ENCODE results near the gene SMURF1. TPM values are rescaled to one million over a fixed set of nuclear protein-coding genes. Genes with fewer than 3 reads are reported as not detected.
A peak's percentile ranks its signal among the peaks of the same experiment; 100 is the strongest.

Gene SMURF1
- total RNA-seq, 3 donors from 2014 or later, result 15.1 to 18.1 (median 17.1) TPM

DNA sequence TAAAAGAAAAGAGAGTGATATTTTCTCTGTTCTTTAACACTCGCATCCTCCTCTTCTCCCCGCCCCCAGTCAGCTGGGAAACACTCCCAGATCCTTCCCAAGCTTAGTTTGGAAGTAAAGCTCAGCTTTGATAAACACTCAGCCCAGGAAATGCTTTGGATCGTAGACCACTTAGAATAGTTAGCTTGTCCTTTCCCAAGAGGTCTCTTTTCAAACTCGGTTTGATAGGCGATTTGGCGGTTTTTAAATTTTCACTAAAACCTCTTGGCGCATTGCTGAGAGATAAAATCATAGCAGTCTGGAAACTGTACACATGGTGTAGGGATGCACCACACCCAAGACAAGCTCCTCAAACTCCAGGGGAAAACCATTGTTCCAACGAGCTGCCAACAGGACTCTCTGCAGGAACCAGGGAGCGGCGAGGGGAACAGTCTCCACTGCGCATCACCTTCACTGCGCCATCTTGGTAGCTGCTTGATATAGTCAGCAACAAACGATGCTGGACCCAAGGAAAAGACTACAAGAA, 22.3 kb downstream of the SMURF1 start:
- Mint-ChIP-seq H3K36me3 (ENCODE audit: insufficient read depth) (peaks cover 23% of the 10 kb centered on the region), H3K4me3 (no peak overlapping the region), H3K4me1 (ENCODE audit: low read depth) (peaks cover 45% of the 10 kb centered on the region), H3K9me3 (peaks cover 3% of the 10 kb centered on the region), H3K27me3 (ENCODE audit: low read depth) (no peaks in the 10 kb centered on the region)
- DNase-seq (no peak), ATAC-seq (no peak)

DNA sequence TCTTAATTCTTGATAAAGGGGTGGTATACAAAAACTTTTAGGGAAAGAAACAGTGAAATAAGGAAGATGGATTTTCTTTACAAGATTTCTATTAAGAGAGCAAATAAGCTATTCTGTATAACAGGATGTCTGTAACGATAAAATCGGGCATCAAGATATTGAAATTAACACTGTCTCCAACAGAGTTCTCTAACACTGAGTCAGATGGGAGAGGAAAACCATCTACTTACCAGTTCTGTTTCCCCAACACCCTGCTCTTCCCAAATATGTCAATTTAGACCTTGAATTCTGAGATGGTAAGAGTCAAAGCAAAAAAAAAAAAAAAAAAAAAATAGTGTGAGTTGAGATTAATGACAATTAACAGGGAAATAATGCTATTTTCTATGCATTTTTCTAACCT, 23.0 kb downstream of the SMURF1 start:
- H3K36me3 Mint-ChIP-seq (ENCODE audit: insufficient read depth), result peaks cover 23% of the 10 kb centered on the region
- H3K27me3 Mint-ChIP-seq (ENCODE audit: low read depth), result no peaks in the 10 kb centered on the region
- ATAC-seq, result no peak
- no peak overlapping the region for H3K4me3 Mint-ChIP-seq
- DNase-seq, result no peak
- peaks cover 50% of the 10 kb centered on the region for H3K4me1 Mint-ChIP-seq (ENCODE audit: low read depth)
- peaks cover 6% of the 10 kb centered on the region for H3K9me3 Mint-ChIP-seq

DNA sequence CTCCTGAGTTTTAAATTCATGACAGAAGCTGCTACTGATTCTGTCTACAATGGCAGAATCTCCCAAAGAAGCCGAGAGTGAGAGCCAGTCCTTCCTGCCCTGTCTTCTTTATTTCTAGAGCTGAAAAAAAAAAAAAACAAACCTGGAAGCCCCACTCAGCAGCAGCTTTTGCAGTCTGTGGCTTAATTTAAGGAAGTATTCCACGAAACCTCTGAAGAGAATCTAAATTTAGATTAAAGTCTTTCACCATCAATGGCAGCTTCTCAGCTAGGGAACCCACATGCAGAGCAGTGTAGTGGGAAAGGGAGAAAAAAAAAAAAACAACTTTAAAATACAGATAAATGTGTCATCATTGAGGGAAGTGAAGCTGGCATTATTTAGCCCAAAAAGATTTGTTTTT, 23.4 kb downstream of the SMURF1 start:
- H3K27me3 Mint-ChIP-seq (ENCODE audit: low read depth), result no peaks in the 10 kb centered on the region
- H3K4me1 Mint-ChIP-seq (ENCODE audit: low read depth), result peaks cover 50% of the 10 kb centered on the region
- DNase-seq (no peak), ATAC-seq (no peak)
- H3K4me3 Mint-ChIP-seq, result no peak overlapping the region
- peaks cover 25% of the 10 kb centered on the region for H3K36me3 Mint-ChIP-seq (ENCODE audit: insufficient read depth)
- peaks cover 6% of the 10 kb centered on the region for H3K9me3 Mint-ChIP-seq

DNA sequence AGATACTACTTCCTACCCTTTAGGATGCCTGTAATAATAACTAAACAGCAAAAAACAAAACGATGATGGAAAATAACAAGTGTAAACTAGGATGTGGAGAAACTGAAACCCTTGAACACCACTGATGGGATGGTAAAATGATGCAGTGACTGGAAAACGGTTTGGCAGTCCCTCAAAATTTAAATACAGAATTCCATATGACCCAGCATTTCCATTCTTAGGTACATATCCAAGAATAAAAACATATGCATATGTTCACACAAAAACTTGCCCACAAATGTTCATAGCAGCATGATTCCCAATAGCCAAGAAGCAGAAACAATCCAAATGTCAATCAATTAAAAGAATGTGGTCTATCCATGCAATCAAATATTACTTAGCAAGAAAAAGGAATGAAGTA, 25.8 kb downstream of the SMURF1 start:
- ATAC-seq, result no peak
- Mint-ChIP-seq H3K27me3 (ENCODE audit: low read depth) (no peaks in the 10 kb centered on the region), H3K4me3 (no peak overlapping the region), H3K36me3 (ENCODE audit: insufficient read depth) (peaks cover 33% of the 10 kb centered on the region), H3K4me1 (ENCODE audit: low read depth) (peaks cover 45% of the 10 kb centered on the region), H3K9me3 (peaks cover 9% of the 10 kb centered on the region)
- DNase-seq, result no peak

DNA sequence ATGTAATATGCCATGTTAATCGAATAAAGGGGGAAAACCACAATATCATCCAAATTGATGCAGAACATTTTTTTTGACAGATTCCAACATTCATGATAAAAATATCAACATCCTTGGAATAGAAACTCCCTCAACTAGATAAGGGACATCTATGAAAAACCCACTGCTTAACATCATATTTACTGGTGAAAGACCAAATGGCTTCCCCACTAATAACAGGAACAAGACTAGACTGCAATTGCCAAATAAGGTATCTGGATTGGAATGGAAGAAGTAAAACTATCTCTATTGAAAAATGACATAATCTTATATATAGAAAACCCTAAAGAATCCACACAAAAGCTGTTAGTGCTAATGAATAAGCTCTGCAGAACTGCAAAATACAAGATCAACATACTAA, 27.8 kb downstream of the SMURF1 start:
- H3K4me3 Mint-ChIP-seq, result no peak overlapping the region
- peaks cover 33% of the 10 kb centered on the region for H3K36me3 Mint-ChIP-seq (ENCODE audit: insufficient read depth)
- H3K27me3 Mint-ChIP-seq (ENCODE audit: low read depth), result no peaks in the 10 kb centered on the region
- H3K9me3 Mint-ChIP-seq, result peaks cover 9% of the 10 kb centered on the region
- H3K4me1 Mint-ChIP-seq (ENCODE audit: low read depth), result peaks cover 55% of the 10 kb centered on the region
- DNase-seq (no peak), ATAC-seq (no peak)

DNA sequence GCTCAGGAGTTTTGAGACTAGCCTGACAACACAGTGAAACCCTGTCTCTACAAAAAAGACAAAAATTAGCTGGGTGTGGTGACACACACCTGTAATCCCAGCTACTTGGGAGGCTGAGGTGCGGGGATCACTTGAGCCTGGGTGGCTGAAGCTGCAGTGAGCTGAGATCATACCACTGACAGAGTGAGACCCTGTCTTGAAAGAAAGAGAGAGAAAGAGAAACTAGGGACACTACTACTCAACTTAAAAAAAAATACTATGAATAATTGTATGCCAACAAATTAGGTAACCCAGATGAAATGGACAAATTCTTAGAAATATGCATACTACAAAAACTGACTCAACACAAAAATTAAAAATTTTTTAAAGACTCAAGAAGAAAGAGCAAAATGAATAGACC, 28.5 kb downstream of the SMURF1 start:
- Mint-ChIP-seq H3K4me1 (ENCODE audit: low read depth) (peaks cover 53% of the 10 kb centered on the region), H3K9me3 (peaks cover 9% of the 10 kb centered on the region), H3K27me3 (ENCODE audit: low read depth) (no peaks in the 10 kb centered on the region), H3K4me3 (no peak overlapping the region), H3K36me3 (ENCODE audit: insufficient read depth) (peaks cover 29% of the 10 kb centered on the region)
- ATAC-seq, result peak; percentile 21 to 23
- no peak for DNase-seq

DNA sequence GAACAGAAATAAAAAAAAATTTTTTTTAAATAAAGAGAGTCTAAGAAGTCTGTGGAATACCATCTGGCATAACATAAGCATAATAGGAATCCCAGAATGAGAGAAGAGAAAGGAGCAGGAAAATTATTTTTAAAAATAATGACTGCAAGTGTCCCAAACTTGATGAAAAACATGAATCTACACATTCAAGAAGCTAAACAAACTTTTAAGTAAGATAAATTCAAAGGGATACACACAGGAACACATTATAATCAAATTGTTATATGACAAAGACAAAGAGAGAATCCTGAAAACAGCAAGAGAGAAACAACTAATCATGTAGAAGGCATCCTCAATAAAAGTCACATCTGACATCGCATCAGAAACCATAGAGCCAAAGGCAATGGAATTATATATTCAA, 30.9 kb downstream of the SMURF1 start:
- ATAC-seq (no peak), DNase-seq (no peak)
- Mint-ChIP-seq H3K9me3 (peaks cover 9% of the 10 kb centered on the region), H3K27me3 (ENCODE audit: low read depth) (no peaks in the 10 kb centered on the region), H3K4me3 (no peak overlapping the region), H3K36me3 (ENCODE audit: insufficient read depth) (peaks cover 17% of the 10 kb centered on the region), H3K4me1 (ENCODE audit: low read depth) (peaks cover 61% of the 10 kb centered on the region)

DNA sequence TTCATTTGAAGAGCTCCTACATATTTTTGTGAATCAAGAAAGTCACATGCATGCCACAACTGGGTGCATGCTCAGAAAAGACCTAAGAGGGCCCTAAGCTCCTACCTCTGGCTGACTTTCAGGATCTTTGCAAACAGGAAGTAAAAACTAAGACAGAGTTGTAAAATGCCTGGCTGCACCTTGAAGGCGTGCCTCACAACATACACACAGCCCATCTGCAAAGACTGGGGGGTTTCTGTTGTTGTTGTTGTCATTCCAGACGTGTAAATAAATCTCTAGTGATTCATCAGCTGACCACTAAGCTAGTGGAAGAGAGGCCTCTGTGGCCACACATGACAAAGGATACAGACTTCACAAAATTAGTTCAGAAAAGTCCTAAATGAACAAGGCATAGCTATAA, 31.8 kb downstream of the SMURF1 start:
- Mint-ChIP-seq H3K4me3 (no peak overlapping the region), H3K36me3 (ENCODE audit: insufficient read depth) (peaks cover 16% of the 10 kb centered on the region), H3K4me1 (ENCODE audit: low read depth) (peaks cover 66% of the 10 kb centered on the region), H3K9me3 (peaks cover 9% of the 10 kb centered on the region), H3K27me3 (ENCODE audit: low read depth) (no peaks in the 10 kb centered on the region)
- ATAC-seq, result no peak
- no peak for DNase-seq

DNA sequence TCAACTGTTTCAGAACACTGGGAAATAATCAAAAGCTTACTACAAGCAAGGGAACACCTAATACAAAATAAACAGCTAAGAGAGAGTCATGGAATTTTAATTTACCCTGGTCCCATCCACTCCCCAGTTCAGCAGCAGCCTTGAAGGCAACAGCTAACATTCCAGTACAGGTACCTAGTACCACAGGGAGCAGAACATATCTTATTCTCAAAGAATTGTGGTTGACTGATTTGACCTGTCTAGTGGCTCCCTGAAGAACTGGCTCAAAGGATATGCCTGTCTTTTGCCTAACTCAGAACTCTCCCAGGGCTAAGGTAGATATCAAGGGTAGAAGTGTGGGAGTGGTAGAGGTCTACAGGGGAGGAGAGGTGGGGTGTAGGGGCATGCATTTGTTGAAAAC, 32.3 kb downstream of the SMURF1 start:
- Mint-ChIP-seq H3K9me3 (peaks cover 7% of the 10 kb centered on the region), H3K4me1 (ENCODE audit: low read depth) (peaks cover 69% of the 10 kb centered on the region), H3K4me3 (no peak overlapping the region), H3K27me3 (ENCODE audit: low read depth) (no peaks in the 10 kb centered on the region), H3K36me3 (ENCODE audit: insufficient read depth) (peaks cover 16% of the 10 kb centered on the region)
- ATAC-seq (no peak), DNase-seq (no peak)

DNA sequence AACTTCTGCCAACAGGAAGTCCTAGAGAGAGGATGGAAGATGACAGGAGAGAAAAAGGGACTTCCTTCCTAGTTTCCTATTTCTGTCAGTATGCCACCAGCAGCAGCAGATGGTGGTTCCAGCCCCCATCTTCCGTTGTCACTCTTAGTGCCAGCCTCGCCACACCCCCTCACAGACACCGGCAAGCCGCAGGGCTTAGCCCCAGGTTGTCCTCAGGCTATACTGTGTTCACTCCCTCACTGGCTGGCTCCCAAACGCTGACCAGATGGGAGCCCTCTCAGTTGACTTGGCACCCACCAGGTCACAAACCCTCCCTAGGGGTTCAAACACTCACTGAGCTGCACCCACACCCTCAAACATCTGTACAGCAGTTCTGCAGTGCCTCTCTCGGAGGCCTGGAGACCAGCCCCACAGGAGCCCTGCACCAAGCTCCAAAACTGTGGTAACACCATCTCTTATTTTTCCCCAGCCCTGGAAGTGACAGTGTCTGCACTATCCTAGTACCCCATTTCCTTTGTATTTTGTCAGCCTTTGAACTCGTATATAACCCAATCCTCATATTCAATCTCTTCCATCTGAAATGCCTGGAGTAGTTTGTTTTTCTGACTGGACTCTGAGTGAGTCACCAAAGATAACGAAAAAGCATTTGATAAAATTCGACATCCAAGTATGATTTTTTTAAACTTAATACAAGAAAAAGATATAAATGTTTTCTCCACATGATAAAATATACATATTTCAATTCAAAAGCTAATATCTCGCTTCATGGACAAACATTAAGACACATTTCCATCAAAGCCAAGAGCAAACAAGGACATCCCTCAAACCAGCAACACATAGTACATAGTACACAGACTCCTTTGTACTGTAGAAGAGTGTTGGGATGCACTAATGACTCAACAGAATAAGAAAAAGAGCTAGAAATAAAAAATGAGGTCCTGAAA, 34.5 kb downstream of the SMURF1 start:
- H3K27me3 Mint-ChIP-seq (ENCODE audit: low read depth), result no peaks in the 10 kb centered on the region
- H3K9me3 Mint-ChIP-seq, result no peaks in the 10 kb centered on the region
- peaks cover 14% of the 10 kb centered on the region for H3K36me3 Mint-ChIP-seq (ENCODE audit: insufficient read depth)
- H3K4me1 Mint-ChIP-seq (ENCODE audit: low read depth), result peaks cover 65% of the 10 kb centered on the region
- DNase-seq (no peak), ATAC-seq (peak; percentile 49 to 60)
- H3K4me3 Mint-ChIP-seq, result peak overlapping the region; percentile 20

DNA sequence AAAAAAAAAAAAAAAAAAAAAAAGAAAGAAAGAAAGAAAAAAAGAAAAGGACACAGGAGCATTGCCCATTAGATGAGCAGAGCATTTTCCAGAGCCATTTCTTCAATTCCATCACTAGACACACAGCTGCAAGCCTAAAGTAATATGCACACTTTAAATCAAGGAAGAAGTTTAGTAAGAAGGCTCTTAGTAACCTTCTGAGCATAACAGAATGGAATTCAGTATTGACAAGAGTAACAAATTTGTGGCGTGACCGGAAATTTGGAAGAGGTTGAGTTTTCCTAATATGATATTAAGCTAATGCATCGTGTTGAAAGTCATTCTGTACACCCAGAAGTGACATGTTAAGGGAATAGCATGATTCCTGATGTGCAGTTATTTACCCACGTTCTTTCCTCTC, 35.3 kb downstream of the SMURF1 start:
- no peak for DNase-seq

DNA sequence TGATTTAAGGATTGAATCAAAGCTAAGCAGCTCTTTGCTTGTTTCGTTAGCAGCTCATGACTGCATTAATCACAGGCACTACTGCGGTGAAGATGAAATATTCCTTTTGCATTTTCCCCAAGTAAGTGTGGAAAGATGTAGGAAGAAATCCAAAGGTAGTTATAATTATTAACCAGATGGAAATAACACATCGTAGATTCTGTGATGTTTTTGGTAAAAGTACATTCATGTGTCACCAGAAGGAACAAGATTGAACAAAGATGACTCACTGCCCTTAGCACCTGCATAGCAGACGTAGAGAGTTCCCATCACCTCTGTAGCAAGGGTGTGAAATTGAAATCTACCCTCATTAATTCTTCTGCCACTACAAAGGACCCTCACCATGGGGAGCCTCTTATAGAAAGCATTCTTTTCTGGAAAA, 37.1 kb downstream of the SMURF1 start:
- no peak for DNase-seq
- H3K9me3 Mint-ChIP-seq, result no peaks in the 10 kb centered on the region

More for the DNA sequence above, 35.3 kb downstream of the SMURF1 start:
- ATAC-seq, result no peak
- Mint-ChIP-seq H3K27me3 (ENCODE audit: low read depth) (no peaks in the 10 kb centered on the region), H3K36me3 (ENCODE audit: insufficient read depth) (peaks cover 16% of the 10 kb centered on the region), H3K9me3 (no peaks in the 10 kb centered on the region), H3K4me3 (no peak overlapping the region), H3K4me1 (ENCODE audit: low read depth) (peaks cover 70% of the 10 kb centered on the region)

DNA sequence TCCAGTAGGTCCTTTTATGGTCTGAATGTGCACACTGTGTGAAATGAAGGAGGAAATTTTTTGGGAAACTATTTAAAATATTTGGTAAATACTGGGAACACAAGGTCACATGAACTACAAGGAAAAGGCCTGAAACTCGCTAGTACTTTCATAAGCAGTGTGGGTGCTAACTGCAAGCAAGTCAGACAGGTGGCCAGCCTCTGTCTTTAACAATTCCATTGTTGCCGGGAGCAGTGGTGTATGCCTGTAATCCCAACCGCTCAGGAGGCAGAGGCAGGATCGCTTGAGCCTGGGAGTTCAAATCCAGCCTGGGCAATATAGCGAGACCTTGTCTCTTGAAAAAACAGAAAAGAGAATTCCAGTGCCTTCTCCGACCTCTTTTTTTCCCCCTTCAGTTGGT, 37.5 kb downstream of the SMURF1 start:
- Mint-ChIP-seq H3K27me3 (ENCODE audit: low read depth) (no peaks in the 10 kb centered on the region), H3K4me1 (ENCODE audit: low read depth) (peaks cover 69% of the 10 kb centered on the region), H3K9me3 (no peaks in the 10 kb centered on the region), H3K36me3 (ENCODE audit: insufficient read depth) (peaks cover 8% of the 10 kb centered on the region), H3K4me3 (no peak overlapping the region)
- DNase-seq, result no peak
- no peak for ATAC-seq

More for the DNA sequence above, 37.1 kb downstream of the SMURF1 start:
- H3K36me3 Mint-ChIP-seq (ENCODE audit: insufficient read depth), result peaks cover 12% of the 10 kb centered on the region
- no peak overlapping the region for H3K4me3 Mint-ChIP-seq
- ATAC-seq, result peak; percentile 54 to 66
- H3K4me1 Mint-ChIP-seq (ENCODE audit: low read depth), result peaks cover 73% of the 10 kb centered on the region
- no peaks in the 10 kb centered on the region for H3K27me3 Mint-ChIP-seq (ENCODE audit: low read depth)

DNA sequence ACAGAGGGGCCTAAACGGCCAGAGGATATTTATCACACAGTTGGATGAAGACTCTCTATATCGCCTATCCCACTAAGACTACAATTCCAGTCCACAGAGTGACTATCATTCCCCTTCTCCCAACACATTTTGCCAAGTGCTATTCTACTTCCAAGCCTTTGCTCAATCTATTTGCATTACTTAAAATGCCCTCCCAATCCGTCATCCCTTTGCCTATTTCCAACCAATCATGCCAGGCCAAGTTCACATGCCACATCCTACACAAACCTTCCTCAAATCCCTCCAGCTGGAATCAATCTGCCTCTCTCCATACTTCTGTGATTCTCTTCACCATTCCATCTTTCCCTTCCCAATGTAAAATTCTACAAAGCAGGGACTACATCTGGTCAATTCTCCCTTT, 38.2 kb downstream of the SMURF1 start:
- Mint-ChIP-seq H3K4me3 (no peak overlapping the region), H3K9me3 (no peaks in the 10 kb centered on the region), H3K27me3 (ENCODE audit: low read depth) (no peaks in the 10 kb centered on the region), H3K4me1 (ENCODE audit: low read depth) (peaks cover 69% of the 10 kb centered on the region), H3K36me3 (ENCODE audit: insufficient read depth) (peaks cover 12% of the 10 kb centered on the region)
- ATAC-seq, result no peak
- no peak for DNase-seq

DNA sequence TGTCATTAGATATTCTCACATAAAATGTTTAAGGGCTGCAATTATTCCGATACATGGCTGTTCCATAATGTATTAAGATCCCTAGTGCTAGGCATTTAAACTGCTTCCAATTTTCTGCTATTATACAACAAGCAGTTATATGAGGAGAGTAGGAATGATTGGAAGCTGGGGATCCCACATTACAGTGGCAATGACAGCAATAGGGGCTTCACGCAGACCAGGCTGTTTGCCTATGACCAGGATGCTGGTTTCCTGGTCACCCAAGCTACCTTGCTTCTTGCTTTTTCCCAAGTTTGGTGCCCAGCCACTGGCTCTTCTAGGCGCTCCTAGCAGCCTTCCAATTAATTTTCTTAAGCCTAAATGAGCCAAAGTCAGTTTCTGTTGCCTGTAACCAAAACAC, 39.3 kb downstream of the SMURF1 start:
- peaks cover 65% of the 10 kb centered on the region for H3K4me1 Mint-ChIP-seq (ENCODE audit: low read depth)

More for the DNA sequence above, 39.3 kb downstream of the SMURF1 start:
- DNase-seq (no peak), ATAC-seq (no peak)
- Mint-ChIP-seq H3K4me3 (no peak overlapping the region), H3K27me3 (ENCODE audit: low read depth) (no peaks in the 10 kb centered on the region), H3K36me3 (ENCODE audit: insufficient read depth) (peaks cover 19% of the 10 kb centered on the region), H3K9me3 (peaks cover 6% of the 10 kb centered on the region)
